ENCODE results near the gene PLPPR1. TPM values are rescaled to one million over a fixed set of nuclear protein-coding genes. Genes with fewer than 3 reads are reported as not detected.

The PLPPR1 gene
- total RNA-seq, 4 donors from 2014 or later: 0.26 to 3.8 (median 0.57) TPM; not detected in 1

DNA sequence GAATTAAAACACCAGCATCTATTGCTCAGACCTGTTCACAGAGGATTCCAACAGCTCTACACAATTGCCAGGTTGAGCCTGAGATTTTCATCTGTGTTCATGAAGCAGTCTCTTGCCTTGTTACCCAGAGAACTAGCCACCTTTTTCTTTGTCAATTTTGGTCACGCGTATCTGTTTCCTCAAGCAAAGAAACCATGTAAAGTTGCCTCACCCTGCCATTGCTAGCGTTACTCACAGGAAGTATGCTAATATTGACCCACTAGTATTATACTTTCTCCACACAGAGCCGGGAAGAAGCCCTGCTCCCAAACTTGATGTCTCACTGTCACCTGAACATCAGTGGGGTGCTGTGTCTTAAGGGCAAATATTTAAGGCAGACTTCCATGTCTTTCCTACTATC, 168.5 kb downstream of the PLPPR1 start:
- no peak for DNase-seq (ENCODE audit: low spot score in 2 of 2)
- TF ChIP-seq, protein P1, sequence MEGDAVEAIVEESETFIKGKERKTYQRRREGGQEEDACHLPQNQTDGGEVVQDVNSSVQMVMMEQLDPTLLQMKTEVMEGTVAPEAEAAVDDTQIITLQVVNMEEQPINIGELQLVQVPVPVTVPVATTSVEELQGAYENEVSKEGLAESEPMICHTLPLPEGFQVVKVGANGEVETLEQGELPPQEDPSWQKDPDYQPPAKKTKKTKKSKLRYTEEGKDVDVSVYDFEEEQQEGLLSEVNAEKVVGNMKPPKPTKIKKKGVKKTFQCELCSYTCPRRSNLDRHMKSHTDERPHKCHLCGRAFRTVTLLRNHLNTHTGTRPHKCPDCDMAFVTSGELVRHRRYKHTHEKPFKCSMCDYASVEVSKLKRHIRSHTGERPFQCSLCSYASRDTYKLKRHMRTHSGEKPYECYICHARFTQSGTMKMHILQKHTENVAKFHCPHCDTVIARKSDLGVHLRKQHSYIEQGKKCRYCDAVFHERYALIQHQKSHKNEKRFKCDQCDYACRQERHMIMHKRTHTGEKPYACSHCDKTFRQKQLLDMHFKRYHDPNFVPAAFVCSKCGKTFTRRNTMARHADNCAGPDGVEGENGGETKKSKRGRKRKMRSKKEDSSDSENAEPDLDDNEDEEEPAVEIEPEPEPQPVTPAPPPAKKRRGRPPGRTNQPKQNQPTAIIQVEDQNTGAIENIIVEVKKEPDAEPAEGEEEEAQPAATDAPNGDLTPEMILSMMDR (IDR thresholded peaks at IDR 0.05): no peak
- TF ChIP-seq POLR2AphosphoS5 (IDR thresholded peaks at IDR 0.05) (no peak), POLR2A (IDR thresholded peaks at IDR 0.05) (no peak), EP300 (IDR thresholded peaks at IDR 0.05) (no peak)
- H3K36me3 ChIP-seq: no peaks in the 10 kb centered on the region

DNA sequence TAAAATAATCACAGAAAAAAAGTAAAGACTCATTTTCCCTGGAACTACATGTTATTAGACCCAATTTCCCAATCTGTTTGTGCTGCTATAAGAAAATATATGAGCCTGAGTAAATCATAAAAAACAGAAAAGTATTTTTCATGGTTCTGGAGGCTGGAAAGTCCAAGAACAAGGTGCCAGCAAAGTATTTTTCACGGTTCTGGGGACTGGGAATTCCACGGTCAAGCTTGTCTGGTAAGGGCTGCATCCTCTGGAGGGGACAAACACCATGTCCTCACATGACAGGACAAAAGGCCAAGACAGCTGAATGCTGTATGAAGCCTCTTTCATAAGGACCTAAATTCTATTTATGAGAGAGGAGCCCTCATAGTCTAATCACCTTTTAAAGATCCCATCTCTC, 172.3 kb downstream of the PLPPR1 start:
- no peaks in the 10 kb centered on the region for H3K4me1 ChIP-seq
- TF ChIP-seq EP300 (IDR thresholded peaks at IDR 0.05) (no peak), POLR2AphosphoS5 (IDR thresholded peaks at IDR 0.05) (no peak), POLR2A (IDR thresholded peaks at IDR 0.05) (no peak)
- TF ChIP-seq, protein P1 (IDR thresholded peaks at IDR 0.05): no peak
- no peaks in the 10 kb centered on the region for H3K36me3 ChIP-seq
- DNase-seq (ENCODE audit: low spot score in 2 of 2): no peak
- H3K9me3 ChIP-seq: no peaks in the 10 kb centered on the region
- WGBS: 63% methylated on average over 2 of the region's 2 CpGs
- H3K4me3 ChIP-seq: no peak overlapping the region
- H3K27me3 ChIP-seq: no peaks in the 10 kb centered on the region
- no peak overlapping the region for H3K27ac ChIP-seq

More for the DNA sequence above, 168.5 kb downstream of the PLPPR1 start:
- Histone ChIP-seq H3K9me3 (no peaks in the 10 kb centered on the region), H3K27me3 (no peaks in the 10 kb centered on the region), H3K4me3 (no peak overlapping the region), H3K27ac (no peak overlapping the region), H3K4me1 (no peaks in the 10 kb centered on the region)
- 80% methylated on average over 4 of the region's 4 CpGs for WGBS

DNA sequence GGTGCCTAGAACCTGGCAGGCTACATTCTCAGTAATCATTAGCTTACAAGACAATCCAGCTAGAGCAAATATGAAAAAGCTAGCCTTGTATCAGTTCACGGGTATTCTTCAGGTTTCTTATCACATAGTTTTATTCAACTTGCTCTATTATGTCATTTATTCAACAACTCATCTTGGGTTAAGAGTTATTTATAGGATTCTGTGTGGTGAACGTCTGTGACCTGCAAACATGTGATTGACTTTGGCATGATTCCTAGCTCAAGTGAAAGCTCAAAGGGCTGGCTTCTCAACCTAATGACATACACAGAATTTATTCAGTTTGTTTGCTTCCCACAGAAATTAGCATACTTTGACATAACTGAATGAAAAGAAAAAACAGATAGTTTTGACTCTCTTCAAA, 173.1 kb downstream of the PLPPR1 start:
- H3K4me3 ChIP-seq: no peak overlapping the region
- no peaks in the 10 kb centered on the region for H3K4me1 ChIP-seq
- no peaks in the 10 kb centered on the region for H3K27me3 ChIP-seq
- DNase-seq (ENCODE audit: low spot score in 2 of 2): no peak
- WGBS: 24% methylated on average over 2 of the region's 2 CpGs
- no peaks in the 10 kb centered on the region for H3K36me3 ChIP-seq
- TF ChIP-seq POLR2AphosphoS5 (IDR thresholded peaks at IDR 0.05): no peak
- TF ChIP-seq EP300 (IDR thresholded peaks at IDR 0.05): no peak
- TF ChIP-seq, protein P1 (IDR thresholded peaks at IDR 0.05): no peak
- no peak for TF ChIP-seq POLR2A (IDR thresholded peaks at IDR 0.05)
- no peaks in the 10 kb centered on the region for H3K9me3 ChIP-seq
- no peak overlapping the region for H3K27ac ChIP-seq

DNA sequence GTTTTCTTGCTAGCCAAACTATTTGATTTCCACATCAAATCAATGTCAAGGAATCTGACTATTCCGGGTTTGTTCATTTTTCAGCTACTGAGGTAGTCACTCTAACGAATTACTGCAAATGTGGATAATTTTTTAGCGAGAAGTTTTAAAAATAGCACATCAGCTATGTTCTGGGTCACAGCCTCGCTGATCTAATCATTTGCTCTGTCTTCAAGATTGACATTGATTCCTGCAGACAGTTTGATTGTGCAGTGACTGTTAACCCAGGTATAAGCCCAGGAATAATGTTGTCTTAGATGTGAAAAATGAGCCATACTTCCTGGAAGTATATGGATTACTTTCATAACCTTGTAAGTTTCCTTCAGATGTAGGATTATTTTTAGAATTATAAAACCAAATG, 181.1 kb downstream of the PLPPR1 start:
- Histone ChIP-seq H3K4me1 (no peaks in the 10 kb centered on the region), H3K36me3 (no peaks in the 10 kb centered on the region), H3K4me3 (no peak overlapping the region), H3K9me3 (no peaks in the 10 kb centered on the region), H3K27me3 (no peaks in the 10 kb centered on the region), H3K27ac (no peak overlapping the region)
- WGBS: 82% methylated on average over 4 of the region's 4 CpGs
- TF ChIP-seq POLR2AphosphoS5 (IDR thresholded peaks at IDR 0.05) (no peak), POLR2A (IDR thresholded peaks at IDR 0.05) (no peak), EP300 (IDR thresholded peaks at IDR 0.05) (no peak)
- TF ChIP-seq, protein P1 (IDR thresholded peaks at IDR 0.05): no peak
- DNase-seq (ENCODE audit: low spot score in 2 of 2): no peak

DNA sequence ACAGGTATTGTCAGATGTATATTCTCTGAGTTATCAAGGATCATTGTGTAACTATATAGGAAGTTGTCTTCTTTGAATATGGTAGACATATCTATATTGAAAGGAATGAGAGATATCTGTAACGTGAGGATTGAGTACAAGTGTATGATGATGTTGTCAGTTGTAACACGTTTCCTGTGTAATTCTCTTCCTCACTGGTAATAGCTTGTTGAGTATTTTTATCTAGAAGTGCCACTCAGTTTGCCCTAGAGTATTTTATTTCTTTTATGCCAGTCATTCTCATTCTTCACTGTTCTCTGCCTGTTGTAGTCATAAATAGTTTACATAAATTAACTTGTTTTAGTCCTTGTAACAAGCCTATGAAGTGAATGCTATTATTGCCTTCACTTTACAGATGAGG, 184.1 kb downstream of the PLPPR1 start:
- no peaks in the 10 kb centered on the region for H3K4me1 ChIP-seq
- TF ChIP-seq POLR2A (IDR thresholded peaks at IDR 0.05) (no peak), POLR2AphosphoS5 (IDR thresholded peaks at IDR 0.05) (no peak), EP300 (IDR thresholded peaks at IDR 0.05) (no peak)
- TF ChIP-seq, protein P1 (IDR thresholded peaks at IDR 0.05): no peak
- H3K27ac ChIP-seq: no peak overlapping the region
- 54% methylated on average over 2 of the region's 2 CpGs for WGBS
- H3K4me3 ChIP-seq: no peak overlapping the region
- DNase-seq (ENCODE audit: low spot score in 2 of 2): no peak
- no peaks in the 10 kb centered on the region for H3K9me3 ChIP-seq
- H3K27me3 ChIP-seq: no peaks in the 10 kb centered on the region
- no peaks in the 10 kb centered on the region for H3K36me3 ChIP-seq
